ENCODE measurements around the gene CACNB1. TPM values are rescaled to one million over a fixed set of nuclear protein-coding genes. Genes with fewer than 3 reads are reported as not detected.

CACNB1 gene
- total and polyA plus RNA-seq, 2 of the 13 experiments (the other 11 are each of a cell fraction or from before 2014, with no cell fraction given) = 0.75 to 1.5 TPM

GRCh38 chr17:39170109-39170508, 27.4 kb downstream of the CACNB1 start:
- Histone ChIP-seq H2AFZ (ENCODE audit: low read length) (no peak overlapping the region), H4K20me1 (ENCODE audit: insufficient read depth, low read length) (no peaks in the 10 kb centered on the region; the same call in 1 of the 2 replicates), H3K4me3 (replicated peaks in 1 of 3; ENCODE audit: insufficient read depth in 1 of 3, low read depth in 2 of 3, low read length in 3 of 3) (no peak overlapping the region), H3K4me1 (ENCODE audit: insufficient read depth, low read length) (0 out of 2 replicates have a peak, but pooled peaks cover under 1% of the 10 kb centered on the region), H3K27me3 (ENCODE audit: control insufficient read depth in 1 of 2, insufficient read depth in 2 of 2, low read length in 2 of 2) (peaks cover 4 to 23% of the 10 kb centered on the region in 2 experiments; a peak in 4 of 5 replicates), H3K9me3 (ENCODE audit: low read length) (no peaks in the 10 kb centered on the region), H3K79me2 (ENCODE audit: insufficient read depth, low read length) (no peaks in the 10 kb centered on the region), H3K36me3 (replicated peaks in 1 of 2; ENCODE audit: control insufficient read depth in 1 of 2, insufficient read depth in 2 of 2, low read length in 2 of 2) (no peaks in the 10 kb centered on the region), H3K27ac (ENCODE audit: extremely low read length, insufficient read depth, low read length) (no peak overlapping the region), H3K4me2 (ENCODE audit: low read depth, low read length) (no peak overlapping the region), H3K9ac (ENCODE audit: insufficient read depth, low read depth, low read length) (no peak overlapping the region)
- ATAC-seq (no peak), DNase-seq (ENCODE audit: low spot score) (no peak), FAIRE-seq (no peak)
- intact Hi-C loops (cut with micrococcal nuclease; ENCODE audit: unreplicated experiment) = no loop called here
- ChIA-PET CTCF (ENCODE audit: low intra/inter-chr PET ratio, low total read pairs) (no interaction called here), POLR2A (no interaction called here)
- no peak for TF ChIP-seq ZBTB14 (CRISPR knock-in tag; IDR thresholded peaks at IDR 0.05)
- TF ChIP-seq BCLAF1 (IDR thresholded peaks at IDR 0.05) = no peak
- TF ChIP-seq NR2F1 (CRISPR knock-in tag; IDR thresholded peaks at IDR 0.05) = no peak
- no peak for TF ChIP-seq SRSF4 (IDR thresholded peaks at IDR 0.05; ENCODE audit: low read depth, low read length, poor library complexity, severe bottlenecking)
- WGBS (ENCODE audit: low lambda C conversion rate) = 3% methylated on average over 4 of the region's 4 CpGs
- BruUV-seq (replicated peaks) = no TSS peak
- in situ Hi-C loops (cut with HindIII; ENCODE audit: extremely low pct_ligation_motif_present, low pct_unique_long_range_greater_than_20kb) = loop anchor here (25.0 kb wide), 1 partner anchor 408 kb away; the partner anchor contains the start of gene PSMB3
